Panc1 (cell line): ENCODE measurements around the gene SNED1. TPM values are rescaled to one million over a fixed set of nuclear protein-coding genes. Genes with fewer than 3 reads are reported as not detected.

Experiments
- ATAC-seq: fragments of 200-7000 bp; cut with Tn5 transposase; 2 replicates; pipeline ENCODE4 v1.9.1; 2020; ENCODE audit warnings: mild to moderate bottlenecking, moderate library complexity
- BruUV-seq: library from RNA; stranded (reverse); fragments of 400-500 nt; replicated peaks from 2 replicates; lab custom pipeline; 2021; lab: Mats Ljungman, UMichigan
- CTCF ChIA-PET: fragments of 300-600 bp; sonication (Branson Sonifier 250); formaldehyde crosslinking; loops from one replicate; lab custom pipeline; 2022; ENCODE audit warnings: antibody characterized with exemption; lab: Charles Lee
- POLR2A ChIA-PET: fragments of 300-600 bp; sonication (Branson Sonifier 250); formaldehyde crosslinking; loops from one replicate; lab custom pipeline; 2022; ENCODE audit warnings: antibody characterized with exemption; lab: Charles Lee
- DNase-seq: peaks from one replicate; pipeline ENCODE4 v3.0.0-alpha.2; 2010; ENCODE audit warnings: low read depth, low spot score
- H3K27ac ChIP-seq: 2 replicates; pipeline ENCODE4 v1.5.1; 2011; ENCODE audit warnings: mild to moderate bottlenecking, low read length, inconsistent platforms
- H3K27me3 ChIP-seq: fragments of 200-500 bp; sonication (Bioruptor generic); 2 replicates; pipeline ENCODE4 v1.6.0; 2014; ENCODE audit warnings: low read length, inconsistent platforms; ENCODE audit not compliant: control insufficient read depth, insufficient read depth
- H3K36me3 ChIP-seq: fragments of 200-500 bp; sonication (Bioruptor generic); 2 replicates; pipeline ENCODE4 v1.5.1; 2014; ENCODE audit warnings: inconsistent platforms, mild to moderate bottlenecking, low read length, moderate library complexity; ENCODE audit not compliant: control insufficient read depth, insufficient read depth
- H3K4me1 ChIP-seq: 2 replicates; pipeline ENCODE4 v1.5.1; 2011; ENCODE audit warnings: inconsistent platforms, mild to moderate bottlenecking, low read length, moderate library complexity; ENCODE audit not compliant: control insufficient read depth, insufficient read depth
- H3K4me3 ChIP-seq, 2 experiments: 2 replicates each; pipeline ENCODE4 v1.5.1; 2011 to 2012; ENCODE audit warnings: low read depth in 2 of 2, low read length in 2 of 2, mild to moderate bottlenecking in 2 of 2, inconsistent platforms in 1 of 2, moderate library complexity in 1 of 2
- H3K9me3 ChIP-seq: fragments of 200-500 bp; sonication (Bioruptor generic); 2 replicates; pipeline ENCODE4 v1.5.1; 2014; ENCODE audit warnings: low read depth, mild to moderate bottlenecking, inconsistent platforms, low read length, moderate library complexity; ENCODE audit not compliant: control insufficient read depth, insufficient read depth
- POLR2AphosphoS5 ChIP-seq: IDR thresholded peaks from 2 replicates; pipeline ENCODE4 v1.6.1; 2012; ENCODE audit warnings: mild to moderate bottlenecking, low read depth, low read length, moderate library complexity
- REST ChIP-seq, 2 experiments: IDR thresholded peaks; 2 replicates each; pipeline ENCODE4 v1.6.1; 2011 to 2012; ENCODE audit warnings: low read depth in 2 of 2, control low read depth in 1 of 2, low read length in 1 of 2, mild to moderate bottlenecking in 1 of 2, moderate library complexity in 1 of 2; ENCODE audit not compliant: insufficient read depth in 1 of 2
- SIN3A ChIP-seq: IDR thresholded peaks from 2 replicates; pipeline ENCODE4 v1.6.1; 2012; ENCODE audit warnings: low read depth, mild to moderate bottlenecking, low read length, moderate library complexity, borderline replicate concordance; ENCODE audit not compliant: insufficient read depth
- TCF7L2 ChIP-seq: IDR thresholded peaks from 2 replicates; pipeline ENCODE4 v1.6.1; 2011; ENCODE audit warnings: mild to moderate bottlenecking, low read depth, low read length, inconsistent platforms
- in situ Hi-C: cut with HindIII; loops from 2 replicates; pipeline ENCODE4 v1.10.0; 2016; ENCODE audit warnings: low sequenced_read_pairs, low pct_unique_long_range_greater_than_20kb
- intact Hi-C: fragments of 100-400 bp; cut with micrococcal nuclease; formaldehyde crosslinking; loops from one replicate; pipeline ENCODE4 v1.10.0; 2022; ENCODE audit not compliant: unreplicated experiment
- total RNA-seq: library from RNA; stranded (reverse); gene quantifications from one replicate; pipeline ENCODE4 v1.2.1, GENCODE V29; 2021; ENCODE audit not compliant: unreplicated experiment
- TF ChIP-seq, protein P1 (sequence below): fragments of 450-650 bp; IDR thresholded peaks from 2 replicates; pipeline ENCODE4 v1.5.1; 2017; ENCODE audit warnings: mild to moderate bottlenecking

SNED1 gene
- total RNA-seq, 1 experiment from 2014 or later: 11.0 TPM

- H3K27ac ChIP-seq: no peak overlapping the region
- H3K4me3 ChIP-seq: no peak overlapping the region
- H3K9me3 ChIP-seq: no peaks in the 10 kb centered on the region
- TF ChIP-seq TCF7L2 (no peak), POLR2AphosphoS5 (no peak), REST (IDR thresholded peaks at IDR 0.05; ENCODE audit: insufficient read depth in 1 of 2, low read depth in 2 of 2, low read length in 1 of 2) (no peak), SIN3A (no peak)
- TF ChIP-seq, protein P1, sequence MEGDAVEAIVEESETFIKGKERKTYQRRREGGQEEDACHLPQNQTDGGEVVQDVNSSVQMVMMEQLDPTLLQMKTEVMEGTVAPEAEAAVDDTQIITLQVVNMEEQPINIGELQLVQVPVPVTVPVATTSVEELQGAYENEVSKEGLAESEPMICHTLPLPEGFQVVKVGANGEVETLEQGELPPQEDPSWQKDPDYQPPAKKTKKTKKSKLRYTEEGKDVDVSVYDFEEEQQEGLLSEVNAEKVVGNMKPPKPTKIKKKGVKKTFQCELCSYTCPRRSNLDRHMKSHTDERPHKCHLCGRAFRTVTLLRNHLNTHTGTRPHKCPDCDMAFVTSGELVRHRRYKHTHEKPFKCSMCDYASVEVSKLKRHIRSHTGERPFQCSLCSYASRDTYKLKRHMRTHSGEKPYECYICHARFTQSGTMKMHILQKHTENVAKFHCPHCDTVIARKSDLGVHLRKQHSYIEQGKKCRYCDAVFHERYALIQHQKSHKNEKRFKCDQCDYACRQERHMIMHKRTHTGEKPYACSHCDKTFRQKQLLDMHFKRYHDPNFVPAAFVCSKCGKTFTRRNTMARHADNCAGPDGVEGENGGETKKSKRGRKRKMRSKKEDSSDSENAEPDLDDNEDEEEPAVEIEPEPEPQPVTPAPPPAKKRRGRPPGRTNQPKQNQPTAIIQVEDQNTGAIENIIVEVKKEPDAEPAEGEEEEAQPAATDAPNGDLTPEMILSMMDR: no peak
- H3K4me1 ChIP-seq: peaks cover 1% of the 10 kb centered on the region; the same call in 1 of the 2 replicates
- no peaks in the 10 kb centered on the region for H3K27me3 ChIP-seq
- CTCF ChIA-PET: interaction anchor here (0.6 kb wide), 1 partner anchor 17 kb away, joined by 3 read pairs; no protein-coding TSS in a partner anchor
- in situ Hi-C loops: no loop called here
- ATAC-seq (no peak), DNase-seq (no peak)
- H3K36me3 ChIP-seq: peaks cover 20% of the 10 kb centered on the region
- TSS peak; percentile 16 for BruUV-seq
- intact Hi-C loops: no loop called here
- POLR2A ChIA-PET: no interaction called here
Measured at GRCh38 chr2:241095594-241096290, 97.3 kb downstream of the SNED1 start.

- no peak for DNase-seq
- no peak for ATAC-seq
- Histone ChIP-seq H3K9me3 (no peaks in the 10 kb centered on the region), H3K4me3 (no peak overlapping the region), H3K4me1 (peaks cover 6% of the 10 kb centered on the region; the same call in 1 of the 2 replicates), H3K36me3 (peaks cover 20% of the 10 kb centered on the region), H3K27ac (no peak overlapping the region), H3K27me3 (no peaks in the 10 kb centered on the region)
- no peak for TF ChIP-seq POLR2AphosphoS5
- no peak for TF ChIP-seq REST (IDR thresholded peaks at IDR 0.05; ENCODE audit: insufficient read depth in 1 of 2, low read depth in 2 of 2, low read length in 1 of 2)
- no peak for TF ChIP-seq SIN3A
- TF ChIP-seq TCF7L2: no peak
- TF ChIP-seq, protein P1: no peak
- ChIA-PET POLR2A (no interaction called here), CTCF (no interaction called here)
- in situ Hi-C loops: no loop called here
- no TSS peak for BruUV-seq
- intact Hi-C loops: no loop called here
Measured at GRCh38 chr2:241096979-241097378, 98.6 kb downstream of the SNED1 start.
